SK-N-SH (cell line): ENCODE measurements around the gene ATP8A2. TPM values are rescaled to one million over a fixed set of nuclear protein-coding genes. Genes with fewer than 3 reads are reported as not detected.

Experiments
- CTCF ChIA-PET: fragments of 300-600, 350-600 bp; formaldehyde crosslinking; extraction: SDS; loops from one replicate; lab custom pipeline; 2021; lab: Yijun Ruan, JAX
- POLR2A ChIA-PET: fragments of 350-600 bp; sonication (Branson Sonifier 250); formaldehyde crosslinking; extraction: SDS; loops from one replicate; lab custom pipeline; 2020; ENCODE audit warnings: antibody characterized with exemption, inconsistent platforms; lab: Yijun Ruan, JAX
- DNase-seq: peaks from one replicate; pipeline ENCODE4 v3.0.0; 2012
- H2AFZ ChIP-seq: fragments of 200-600 bp; sonication (generic); 2 replicates; pipeline ENCODE4 v1.8.1; 2016; ENCODE audit warnings: antibody characterized with exemption, mild to moderate bottlenecking, low read depth
- H3F3A ChIP-seq: fragments of 200-600 bp; sonication (generic); replicated peaks from 2 replicates; pipeline ENCODE3; 2016; ENCODE audit warnings: antibody characterized with exemption, mild to moderate bottlenecking; ENCODE audit not compliant: insufficient read depth
- H3K27ac ChIP-seq, 2 experiments: fragments of 200-500 bp in 1 of 2; fragments of 200-600 bp in 1 of 2; sonication (Bioruptor generic) in 1 of 2; sonication (generic), shearing (Covaris generic) in 1 of 2; 2 replicates each; pipeline versions ENCODE4 v1.5.1 to v1.6.1; 2014 to 2016; ENCODE audit warnings: low read depth in 2 of 2, inconsistent platforms in 1 of 2, low read length in 1 of 2, mild to moderate bottlenecking in 1 of 2, mixed read lengths in 1 of 2
- H3K27me3 ChIP-seq: fragments of 200-600 bp; sonication (generic), shearing (Covaris generic); 2 replicates; pipeline ENCODE4 v1.6.1; 2016; ENCODE audit warnings: mixed run types; ENCODE audit not compliant: insufficient read depth
- H3K36me3 ChIP-seq, 2 experiments: fragments of 200-500 bp in 1 of 2; fragments of 200-600 bp in 1 of 2; sonication (Bioruptor generic) in 1 of 2; sonication (generic) in 1 of 2; replicated peaks in 1 of 2; 2 replicates each; pipeline versions ENCODE3 to v1.5.1; 2014 to 2016; ENCODE audit warnings: low read length in 1 of 2, mild to moderate bottlenecking in 1 of 2; ENCODE audit not compliant: insufficient read depth in 2 of 2, control insufficient read depth in 1 of 2
- H3K4me1 ChIP-seq, 2 experiments: fragments of 200-500 bp in 1 of 2; fragments of 200-600 bp in 1 of 2; sonication (Bioruptor generic) in 1 of 2; sonication (generic), shearing (Covaris generic) in 1 of 2; 2 replicates each; pipeline versions ENCODE4 v1.5.1 to v1.6.1; 2014 to 2016; ENCODE audit warnings: low read depth in 1 of 2, low read length in 1 of 2, mixed run types in 1 of 2; ENCODE audit not compliant: insufficient read depth in 2 of 2, control insufficient read depth in 1 of 2
- H3K4me2 ChIP-seq: fragments of 200-600 bp; sonication (generic), shearing (Covaris generic); 2 replicates; pipeline ENCODE4 v1.6.1; 2017; ENCODE audit warnings: mixed run types
- H3K4me3 ChIP-seq, 2 experiments: fragments of 200-500 bp in 1 of 2; fragments of 200-600 bp in 1 of 2; sonication (Bioruptor generic) in 1 of 2; sonication (generic), shearing (Covaris generic) in 1 of 2; 2 replicates each; pipeline versions ENCODE4 v1.5.1 to v1.8.1; 2014 to 2016; ENCODE audit warnings: low read depth in 2 of 2, inconsistent platforms in 1 of 2, low read length in 1 of 2, mild to moderate bottlenecking in 1 of 2, mixed read lengths in 1 of 2, moderate library complexity in 1 of 2
- H3K79me2 ChIP-seq: fragments of 200-600 bp; sonication (generic); 2 replicates; pipeline ENCODE4 v1.8.1; 2017; ENCODE audit warnings: mild to moderate bottlenecking; ENCODE audit not compliant: insufficient read depth
- H3K9ac ChIP-seq: fragments of 200-600 bp; sonication (generic); 2 replicates; pipeline ENCODE4 v1.6.1; 2017; ENCODE audit warnings: mixed run types
- H3K9me2 ChIP-seq: fragments of 200-600 bp; sonication (generic); 2 replicates; pipeline ENCODE4 v1.6.1; 2017; ENCODE audit warnings: mixed run types
- H3K9me3 ChIP-seq: fragments of 200-600 bp; sonication (generic); 2 replicates; pipeline ENCODE4 v1.6.1; 2017; ENCODE audit warnings: mixed run types, mild to moderate bottlenecking, moderate library complexity
- H4K20me1 ChIP-seq: fragments of 200-600 bp; sonication (generic); 2 replicates; pipeline ENCODE4 v1.6.1; 2017; ENCODE audit warnings: mild to moderate bottlenecking, mixed run types; ENCODE audit not compliant: insufficient read depth
- CTCF ChIP-seq: fragments of 200-600 bp; sonication (generic); IDR thresholded peaks from 2 replicates; pipeline ENCODE4 v1.6.1; 2017; ENCODE audit warnings: antibody characterized with exemption, mild to moderate bottlenecking, moderate library complexity
- FOSL2 ChIP-seq: IDR thresholded peaks from 2 replicates; pipeline ENCODE4 v1.4.0; 2012; ENCODE audit warnings: low read depth, mild to moderate bottlenecking, moderate library complexity, borderline replicate concordance
- FOXM1 ChIP-seq: IDR thresholded peaks from 2 replicates; pipeline ENCODE4 v1.4.0; 2012; ENCODE audit warnings: low read depth, mild to moderate bottlenecking
- GATA2 ChIP-seq: sonication (generic); formaldehyde crosslinking; IDR thresholded peaks from 2 replicates; pipeline ENCODE4 v1.5.0; 2020; ENCODE audit warnings: mild to moderate bottlenecking, missing genetic modification reagents
- MXI1 ChIP-seq: IDR thresholded peaks from 2 replicates; pipeline ENCODE4 v1.6.1; 2012; ENCODE audit warnings: mild to moderate bottlenecking, low read depth, low read length, improper control_type of control experiment
- NFIC ChIP-seq: IDR thresholded peaks from 2 replicates; pipeline ENCODE4 v1.4.0; 2012; ENCODE audit warnings: borderline replicate concordance
- NRF1 ChIP-seq: IDR thresholded peaks from 2 replicates; pipeline ENCODE4 v1.6.1; 2012; ENCODE audit warnings: low read depth, mild to moderate bottlenecking, low read length
- SMC3 ChIP-seq: IDR thresholded peaks from 2 replicates; pipeline ENCODE4 v1.6.1; 2012; ENCODE audit warnings: low read depth, low read length, improper control_type of control experiment
- TEAD4 ChIP-seq: IDR thresholded peaks from 2 replicates; pipeline ENCODE4 v1.4.0; 2012; ENCODE audit warnings: mild to moderate bottlenecking, borderline replicate concordance; ENCODE audit not compliant: insufficient read depth
- USF1 ChIP-seq: IDR thresholded peaks from 2 replicates; pipeline ENCODE4 v1.4.0; 2012; ENCODE audit warnings: low read depth, borderline replicate concordance
- YY1 ChIP-seq: IDR thresholded peaks from 2 replicates; pipeline ENCODE4 v1.4.0; 2012; ENCODE audit warnings: low read depth, mild to moderate bottlenecking
- WGBS: methylation state at CpG from one replicate; pipeline ENCODE4 v1.1.6; 2017; ENCODE audit warnings: low lambda C conversion rate; 5-methylcytosine and 5-hydroxymethylcytosine counted together
- polyA plus RNA-seq, 3 experiments: library from polyadenylated mRNA; depleted of rRNA; stranded (reverse); fragments of >200 nt; gene quantifications; 2 replicates each; pipeline ENCODE4 v1.2.3, GENCODE V29; 2012
- TF ChIP-seq, protein P1 (sequence below): IDR thresholded peaks from 2 replicates; pipeline ENCODE4 v1.4.0; 2012; ENCODE audit warnings: low read depth, borderline replicate concordance
- TF ChIP-seq, protein P2 (sequence below): IDR thresholded peaks from 2 replicates; pipeline ENCODE4 v1.6.1; 2012; ENCODE audit warnings: mild to moderate bottlenecking, low read depth, low read length, moderate library complexity
- TF ChIP-seq, protein P3 (sequence below): IDR thresholded peaks from 2 replicates; pipeline ENCODE4; 2012
- TF ChIP-seq, protein P4 (sequence below): IDR thresholded peaks from 2 replicates; pipeline ENCODE4 v1.4.0; 2012; ENCODE audit warnings: low read depth

The ATP8A2 gene
- polyA plus RNA-seq, 1 of the 3 experiments (the other 2 are of a cell fraction): 0.02 TPM

GRCh38 chr13:25625414-25625813, 253.6 kb downstream of the ATP8A2 start:
- Histone ChIP-seq H3K9ac (no peak overlapping the region), H3K27ac (no peak overlapping the region), H3K79me2 (no peaks in the 10 kb centered on the region), H4K20me1 (no peaks in the 10 kb centered on the region), H3K27me3 (no peaks in the 10 kb centered on the region), H2AFZ (no peak overlapping the region), H3K4me3 (no peak overlapping the region), H3K36me3 (no peaks in the 10 kb centered on the region), H3K4me2 (no peak overlapping the region), H3K9me2 (no peaks in the 10 kb centered on the region), H3F3A (no peaks in the 10 kb centered on the region), H3K4me1 (no peaks in the 10 kb centered on the region), H3K9me3 (no peaks in the 10 kb centered on the region)
- TF ChIP-seq, protein P1, sequence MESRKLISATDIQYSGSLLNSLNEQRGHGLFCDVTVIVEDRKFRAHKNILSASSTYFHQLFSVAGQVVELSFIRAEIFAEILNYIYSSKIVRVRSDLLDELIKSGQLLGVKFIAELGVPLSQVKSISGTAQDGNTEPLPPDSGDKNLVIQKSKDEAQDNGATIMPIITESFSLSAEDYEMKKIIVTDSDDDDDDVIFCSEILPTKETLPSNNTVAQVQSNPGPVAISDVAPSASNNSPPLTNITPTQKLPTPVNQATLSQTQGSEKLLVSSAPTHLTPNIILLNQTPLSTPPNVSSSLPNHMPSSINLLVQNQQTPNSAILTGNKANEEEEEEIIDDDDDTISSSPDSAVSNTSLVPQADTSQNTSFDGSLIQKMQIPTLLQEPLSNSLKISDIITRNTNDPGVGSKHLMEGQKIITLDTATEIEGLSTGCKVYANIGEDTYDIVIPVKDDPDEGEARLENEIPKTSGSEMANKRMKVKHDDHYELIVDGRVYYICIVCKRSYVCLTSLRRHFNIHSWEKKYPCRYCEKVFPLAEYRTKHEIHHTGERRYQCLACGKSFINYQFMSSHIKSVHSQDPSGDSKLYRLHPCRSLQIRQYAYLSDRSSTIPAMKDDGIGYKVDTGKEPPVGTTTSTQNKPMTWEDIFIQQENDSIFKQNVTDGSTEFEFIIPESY: no peak
- TF ChIP-seq YY1 (no peak), MXI1 (no peak), TEAD4 (no peak)
- TF ChIP-seq, protein P2, sequence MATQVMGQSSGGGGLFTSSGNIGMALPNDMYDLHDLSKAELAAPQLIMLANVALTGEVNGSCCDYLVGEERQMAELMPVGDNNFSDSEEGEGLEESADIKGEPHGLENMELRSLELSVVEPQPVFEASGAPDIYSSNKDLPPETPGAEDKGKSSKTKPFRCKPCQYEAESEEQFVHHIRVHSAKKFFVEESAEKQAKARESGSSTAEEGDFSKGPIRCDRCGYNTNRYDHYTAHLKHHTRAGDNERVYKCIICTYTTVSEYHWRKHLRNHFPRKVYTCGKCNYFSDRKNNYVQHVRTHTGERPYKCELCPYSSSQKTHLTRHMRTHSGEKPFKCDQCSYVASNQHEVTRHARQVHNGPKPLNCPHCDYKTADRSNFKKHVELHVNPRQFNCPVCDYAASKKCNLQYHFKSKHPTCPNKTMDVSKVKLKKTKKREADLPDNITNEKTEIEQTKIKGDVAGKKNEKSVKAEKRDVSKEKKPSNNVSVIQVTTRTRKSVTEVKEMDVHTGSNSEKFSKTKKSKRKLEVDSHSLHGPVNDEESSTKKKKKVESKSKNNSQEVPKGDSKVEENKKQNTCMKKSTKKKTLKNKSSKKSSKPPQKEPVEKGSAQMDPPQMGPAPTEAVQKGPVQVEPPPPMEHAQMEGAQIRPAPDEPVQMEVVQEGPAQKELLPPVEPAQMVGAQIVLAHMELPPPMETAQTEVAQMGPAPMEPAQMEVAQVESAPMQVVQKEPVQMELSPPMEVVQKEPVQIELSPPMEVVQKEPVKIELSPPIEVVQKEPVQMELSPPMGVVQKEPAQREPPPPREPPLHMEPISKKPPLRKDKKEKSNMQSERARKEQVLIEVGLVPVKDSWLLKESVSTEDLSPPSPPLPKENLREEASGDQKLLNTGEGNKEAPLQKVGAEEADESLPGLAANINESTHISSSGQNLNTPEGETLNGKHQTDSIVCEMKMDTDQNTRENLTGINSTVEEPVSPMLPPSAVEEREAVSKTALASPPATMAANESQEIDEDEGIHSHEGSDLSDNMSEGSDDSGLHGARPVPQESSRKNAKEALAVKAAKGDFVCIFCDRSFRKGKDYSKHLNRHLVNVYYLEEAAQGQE: no peak
- 16% methylated on average over 2 of the region's 2 CpGs for WGBS
- DNase-seq: no peak
- CTCF ChIA-PET: interaction anchor here (0.8 kb wide), 1 partner anchor 78 kb away, joined by 3 read pairs; no protein-coding TSS in a partner anchor
- POLR2A ChIA-PET: no interaction called here

DNA sequence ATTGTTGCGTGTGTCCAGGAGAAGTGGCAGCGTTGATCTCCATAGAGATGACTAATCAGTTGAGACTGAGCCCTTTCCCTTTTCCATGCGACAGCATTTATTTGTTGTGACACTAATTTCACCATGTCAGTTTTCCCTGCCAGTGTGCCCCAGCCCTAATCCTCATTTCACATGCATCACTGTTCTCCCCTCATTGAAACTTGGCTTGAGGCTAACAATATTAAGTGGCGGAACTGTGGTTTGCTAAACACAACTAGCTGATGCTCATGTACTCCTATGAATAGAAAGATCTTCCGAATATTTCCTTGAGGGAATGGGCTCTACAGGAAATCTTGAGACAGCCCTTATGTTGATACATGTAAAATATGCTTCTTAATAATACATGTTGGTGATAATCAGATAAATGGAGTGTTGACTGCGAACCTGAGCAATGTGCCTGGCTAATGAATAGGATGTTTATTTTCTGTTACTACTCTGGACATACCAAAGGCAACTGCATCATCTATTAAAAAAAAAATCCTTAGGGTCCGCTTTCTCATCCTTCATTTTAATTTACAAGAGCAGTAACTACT, 258.6 kb downstream of the ATP8A2 start:
- WGBS: 36% methylated on average over 7 of the region's 7 CpGs
- H4K20me1 ChIP-seq: no peaks in the 10 kb centered on the region
- CTCF ChIA-PET: interaction anchor here (0.6 kb wide), 1 partner anchor 10 kb away, joined by 3 read pairs; no protein-coding TSS in a partner anchor

More for the DNA sequence above, 258.6 kb downstream of the ATP8A2 start:
- Histone ChIP-seq H3K27ac (no peak overlapping the region), H3K4me3 (no peak overlapping the region), H3K36me3 (no peaks in the 10 kb centered on the region), H3K4me2 (no peak overlapping the region), H2AFZ (no peak overlapping the region), H3K79me2 (no peaks in the 10 kb centered on the region), H3K4me1 (no peaks in the 10 kb centered on the region), H3K9me3 (no peaks in the 10 kb centered on the region), H3K9me2 (no peaks in the 10 kb centered on the region), H3K27me3 (no peaks in the 10 kb centered on the region), H3F3A (no peaks in the 10 kb centered on the region), H3K9ac (no peak overlapping the region)
- POLR2A ChIA-PET: no interaction called here
- DNase-seq: no peak
- no peak for TF ChIP-seq NFIC
- TF ChIP-seq, protein P3, sequence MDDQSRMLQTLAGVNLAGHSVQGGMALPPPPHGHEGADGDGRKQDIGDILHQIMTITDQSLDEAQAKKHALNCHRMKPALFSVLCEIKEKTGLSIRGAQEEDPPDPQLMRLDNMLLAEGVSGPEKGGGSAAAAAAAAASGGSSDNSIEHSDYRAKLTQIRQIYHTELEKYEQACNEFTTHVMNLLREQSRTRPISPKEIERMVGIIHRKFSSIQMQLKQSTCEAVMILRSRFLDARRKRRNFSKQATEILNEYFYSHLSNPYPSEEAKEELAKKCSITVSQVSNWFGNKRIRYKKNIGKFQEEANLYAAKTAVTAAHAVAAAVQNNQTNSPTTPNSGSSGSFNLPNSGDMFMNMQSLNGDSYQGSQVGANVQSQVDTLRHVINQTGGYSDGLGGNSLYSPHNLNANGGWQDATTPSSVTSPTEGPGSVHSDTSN: no peak
- no peak for TF ChIP-seq GATA2
- no peak for TF ChIP-seq NRF1
- no peak for TF ChIP-seq FOXM1
- no peak for TF ChIP-seq MXI1
- TF ChIP-seq FOSL2: no peak
- TF ChIP-seq CTCF: no peak
- no peak for TF ChIP-seq SMC3
- TF ChIP-seq, protein P4, sequence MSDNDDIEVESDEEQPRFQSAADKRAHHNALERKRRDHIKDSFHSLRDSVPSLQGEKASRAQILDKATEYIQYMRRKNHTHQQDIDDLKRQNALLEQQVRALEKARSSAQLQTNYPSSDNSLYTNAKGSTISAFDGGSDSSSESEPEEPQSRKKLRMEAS: no peak
- no peak for TF ChIP-seq USF1
